HG03045 (cell line): ENCODE results near the gene CRISP3.
"Not testable (repeated sequence)": the region's sequence is repeated elsewhere in the genome, so short reads cannot be mapped to it uniquely, and the experiment has no call there.

Experiments used
- ATAC-seq: cut with Tn5 transposase; IDR thresholded peaks from one replicate; pipeline ENCODE4 v1.9.1; 2021; ENCODE audit warnings: mild to moderate bottlenecking, moderate library complexity; ENCODE audit not compliant: unreplicated experiment

The CRISP3 gene, protein sequence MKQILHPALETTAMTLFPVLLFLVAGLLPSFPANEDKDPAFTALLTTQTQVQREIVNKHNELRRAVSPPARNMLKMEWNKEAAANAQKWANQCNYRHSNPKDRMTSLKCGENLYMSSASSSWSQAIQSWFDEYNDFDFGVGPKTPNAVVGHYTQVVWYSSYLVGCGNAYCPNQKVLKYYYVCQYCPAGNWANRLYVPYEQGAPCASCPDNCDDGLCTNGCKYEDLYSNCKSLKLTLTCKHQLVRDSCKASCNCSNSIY

GRCh38 chr6:49744259-49744658, at the start of gene CRISP3:
CRISP3 (minus strand) TSS chr6:49744388; CDS start chr6:49744367, 21 bp downstream.
- no peak for ATAC-seq

GRCh38 chr6:49790341-49790740, 46.2 kb upstream of the CRISP3 start:
- no peak for ATAC-seq

DNA sequence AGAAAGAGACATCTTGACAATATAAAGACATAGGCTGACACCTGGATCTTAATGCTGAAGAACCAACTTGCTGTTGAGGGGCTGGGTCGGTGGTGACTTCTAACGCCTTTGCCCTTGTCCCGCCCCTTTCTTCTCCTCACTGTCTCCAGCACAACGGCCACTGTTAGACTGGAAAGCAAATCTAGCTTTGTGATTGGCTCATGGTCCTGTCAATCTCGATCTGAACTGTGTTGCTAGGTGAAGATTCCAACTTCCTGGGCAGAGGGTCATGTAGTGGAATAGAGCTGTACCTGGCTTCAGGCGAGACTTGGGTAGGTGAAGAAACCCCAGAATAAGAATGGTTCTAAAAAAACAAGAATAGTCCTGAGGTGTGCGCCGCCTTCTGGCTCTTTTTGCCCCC, 43.0 kb upstream of the CRISP3 start, which contains the start of gene PGK2:
PGK2 (minus strand) TSS at position 110 of the 400 bp plus-strand sequence; CDS start at position 12, 98 bp downstream.
- no peak for ATAC-seq

DNA sequence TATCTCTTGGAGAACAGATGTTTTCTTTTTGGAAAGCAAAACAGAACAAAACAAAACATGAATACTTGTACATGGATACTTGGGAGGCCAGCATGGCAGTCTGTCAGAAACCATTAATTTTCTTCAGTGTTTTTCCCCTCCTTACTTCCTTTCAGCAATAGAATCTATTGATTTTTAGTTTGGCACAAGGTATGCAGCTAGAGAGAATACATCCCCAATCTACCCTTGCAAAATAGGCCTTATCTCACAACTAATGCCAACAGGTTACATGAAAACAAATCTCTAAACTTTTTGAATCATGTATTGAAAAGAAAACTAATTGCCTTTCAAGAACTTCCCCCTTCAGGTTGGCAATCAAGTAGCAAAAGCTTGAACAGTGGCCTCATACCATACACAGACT, 40.1 kb upstream of the CRISP3 start:
- ATAC-seq = no peak

DNA sequence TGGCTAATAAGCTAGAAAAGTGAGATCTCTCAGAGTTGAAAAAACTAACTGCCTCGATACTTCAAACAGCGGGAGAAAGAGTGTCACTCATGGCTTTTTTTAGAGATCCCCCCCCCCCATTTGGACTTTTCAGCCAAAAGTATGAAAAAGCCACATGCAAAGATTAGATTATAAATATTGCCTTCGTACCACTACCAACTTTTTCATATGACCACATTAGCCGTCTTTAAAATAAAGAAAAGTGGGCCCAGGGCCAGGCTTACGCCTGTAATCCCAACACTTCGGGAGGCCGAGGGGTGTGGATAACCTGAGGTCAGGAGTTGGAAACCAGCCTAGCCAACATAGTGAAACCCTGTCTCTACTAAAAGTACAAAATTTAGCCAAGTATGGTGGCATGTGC, 38.5 kb upstream of the CRISP3 start:
- no peak for ATAC-seq

- ATAC-seq = no peak
Measured at GRCh38 chr6:49782293-49782692, 38.1 kb upstream of the CRISP3 start.

DNA sequence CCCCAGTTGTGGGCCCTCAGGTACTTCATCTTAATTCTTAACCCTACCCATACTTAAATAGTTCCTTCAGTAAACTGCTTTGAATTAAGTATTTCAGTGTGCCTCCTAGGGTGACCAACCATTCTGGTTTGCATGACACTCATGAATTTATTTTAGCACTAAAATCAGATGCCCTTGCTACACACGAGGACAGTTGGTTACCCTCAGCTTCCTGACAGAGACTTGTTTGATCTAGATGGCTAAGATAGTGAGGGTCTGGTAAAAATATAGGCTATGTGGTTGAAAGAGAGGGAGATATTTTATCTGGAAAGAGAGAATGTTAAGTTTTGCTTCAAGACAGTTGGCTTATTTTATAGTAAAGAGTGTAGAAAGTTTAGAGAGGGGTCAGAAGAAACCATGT, 32.3 kb upstream of the CRISP3 start:
- no peak for ATAC-seq

- ATAC-seq = no peak
Measured at GRCh38 chr6:49775043-49775442, 30.9 kb upstream of the CRISP3 start.

- no peak for ATAC-seq
Measured at GRCh38 chr6:49772285-49772684, 28.1 kb upstream of the CRISP3 start.

DNA sequence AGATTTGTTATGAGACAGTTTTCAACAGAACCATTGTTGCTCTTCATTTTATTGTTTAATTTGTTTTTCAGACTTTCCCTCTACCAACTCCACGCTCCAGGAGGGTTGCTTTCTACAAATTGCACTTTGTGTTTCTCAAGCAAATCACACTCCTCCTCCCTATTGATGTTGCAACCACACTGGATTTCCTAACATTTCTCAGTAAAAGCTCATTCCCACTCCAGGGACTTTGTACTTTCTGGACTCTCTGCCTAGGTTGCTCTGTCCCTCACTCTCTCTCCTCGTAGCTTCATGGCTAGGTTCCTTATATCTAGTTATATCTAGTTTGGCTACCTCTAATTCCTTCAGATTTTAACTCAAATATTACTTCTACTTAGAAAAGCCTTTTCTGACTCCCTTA, 22.6 kb upstream of the CRISP3 start:
- ATAC-seq = no peak

DNA sequence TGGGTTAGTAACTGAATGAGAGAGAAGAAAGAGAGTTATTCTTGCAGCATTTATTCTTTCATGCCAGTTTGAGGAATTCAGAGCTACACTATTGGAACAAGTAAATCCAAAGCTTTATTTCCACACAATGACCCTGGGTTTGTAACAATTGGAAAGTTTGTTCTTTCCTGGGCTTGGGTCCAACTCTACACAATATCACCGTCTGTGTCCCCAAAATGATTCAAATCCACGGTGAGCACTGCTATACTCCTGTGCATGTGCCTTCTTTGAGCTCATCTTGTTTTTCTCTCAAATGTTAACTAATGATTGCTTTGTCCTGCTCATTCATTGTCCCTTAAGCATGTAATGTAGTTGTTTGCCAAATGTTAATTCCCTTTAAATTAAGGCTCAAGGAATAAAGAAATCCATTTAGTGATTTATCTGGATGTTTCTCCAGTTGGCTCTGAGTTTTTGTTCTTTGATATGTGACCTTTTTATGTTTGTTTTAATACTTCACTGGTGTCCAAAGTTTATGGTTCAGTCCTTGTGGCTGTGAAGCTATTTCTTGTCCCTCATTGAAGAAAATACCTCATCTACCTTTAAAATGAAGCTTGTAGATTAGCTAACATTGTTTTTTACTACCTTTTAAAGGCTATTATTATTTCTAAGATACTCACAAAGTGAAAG, 20.5 kb upstream of the CRISP3 start:
- ATAC-seq = no peak

DNA sequence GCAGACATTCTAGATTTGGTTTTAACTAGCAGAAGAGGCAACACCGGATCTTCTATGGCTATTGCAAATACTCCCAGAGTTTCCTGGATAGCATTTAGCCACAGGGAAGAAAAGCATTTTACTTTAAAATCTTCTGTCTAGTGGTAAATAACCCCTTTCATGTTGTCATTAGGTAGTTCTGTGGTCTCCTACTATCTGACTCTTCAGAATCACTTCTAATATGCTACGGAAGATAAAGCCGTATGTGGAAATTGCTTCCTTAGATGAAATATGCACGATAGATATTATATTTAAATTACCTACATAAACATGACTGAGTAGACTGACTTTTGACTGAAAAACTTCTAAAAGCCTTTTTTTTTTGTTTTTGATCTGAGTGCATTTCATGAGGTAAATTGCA, 759 bp downstream of the CRISP3 start:
- ATAC-seq = no peak

DNA sequence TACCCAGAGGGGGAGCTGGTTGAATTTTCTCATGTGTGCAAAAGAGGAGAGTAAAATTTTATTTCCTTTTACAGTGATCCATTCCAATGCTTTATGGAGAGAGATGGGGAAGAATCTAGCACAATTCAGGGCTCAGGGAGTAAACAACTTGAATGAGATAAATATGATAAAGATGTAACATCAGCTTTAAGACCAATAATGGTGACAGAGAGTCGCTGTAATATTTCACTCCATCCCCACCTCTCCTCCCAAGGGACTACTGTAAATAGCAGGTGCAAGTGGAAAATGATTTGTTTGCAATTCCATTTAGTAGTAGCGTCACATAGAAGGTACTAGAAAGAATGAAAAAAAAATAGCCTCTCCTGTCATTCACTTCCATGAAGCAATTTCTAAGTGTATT, 4.8 kb downstream of the CRISP3 start:
- no peak for ATAC-seq

- no peak for ATAC-seq
Measured at GRCh38 chr6:49736017-49736508, 8.1 kb downstream of the CRISP3 start.

DNA sequence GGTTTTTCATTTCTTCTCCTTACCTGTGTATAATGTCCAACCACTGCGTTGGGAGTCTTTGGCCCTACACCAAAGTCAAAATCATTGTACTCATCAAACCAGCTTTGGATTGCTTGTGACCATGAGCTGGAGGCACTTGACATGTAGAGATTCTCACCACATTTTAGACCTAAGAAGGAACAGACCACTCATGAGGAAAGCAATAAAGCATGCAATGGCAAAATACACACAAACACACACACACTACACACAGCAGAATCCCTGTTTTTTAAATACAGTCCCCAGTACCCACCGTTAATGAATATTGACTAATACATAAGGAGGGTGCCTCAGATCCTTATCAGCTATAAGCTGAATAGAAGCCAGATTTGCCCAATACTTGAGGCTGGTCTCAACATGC, 10.5 kb downstream of the CRISP3 start:
- ATAC-seq = no peak

DNA sequence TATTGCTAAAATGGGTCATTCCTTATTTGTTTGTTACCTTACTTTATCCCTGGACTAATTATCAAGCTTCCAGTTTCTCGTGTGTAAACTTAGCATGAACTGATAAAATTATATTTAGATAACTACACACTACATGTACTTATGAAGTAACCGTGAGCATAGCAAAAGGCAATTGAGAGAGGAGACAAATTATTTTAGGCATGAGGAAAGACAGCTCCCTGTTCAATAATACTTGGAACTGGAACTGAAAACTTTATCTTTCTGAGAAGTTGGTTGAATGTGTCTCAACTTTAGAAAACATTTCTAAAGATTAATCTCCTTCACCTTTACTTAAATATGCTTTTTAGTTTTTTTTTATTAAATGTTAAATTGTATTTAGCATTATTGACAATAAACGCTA, 11.4 kb downstream of the CRISP3 start:
- ATAC-seq = no peak

DNA sequence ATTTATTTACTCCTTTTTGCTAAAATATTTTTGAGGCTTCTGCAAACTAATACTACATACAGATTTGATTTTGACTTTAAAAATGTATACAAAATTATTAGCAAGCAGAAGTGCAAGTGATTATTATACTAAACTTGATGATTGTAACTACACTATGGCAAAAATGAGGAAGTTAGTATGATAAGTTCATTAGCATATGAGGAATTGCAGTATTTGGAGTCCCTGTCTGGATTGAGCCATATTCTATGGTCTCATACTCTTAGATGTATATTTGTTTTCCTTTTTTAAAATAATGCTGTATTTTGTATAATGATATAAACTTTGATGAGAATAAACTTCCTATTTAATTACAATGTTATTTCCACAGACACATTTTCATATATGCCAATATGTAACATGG, 13.9 kb downstream of the CRISP3 start:
- ATAC-seq = no peak

DNA sequence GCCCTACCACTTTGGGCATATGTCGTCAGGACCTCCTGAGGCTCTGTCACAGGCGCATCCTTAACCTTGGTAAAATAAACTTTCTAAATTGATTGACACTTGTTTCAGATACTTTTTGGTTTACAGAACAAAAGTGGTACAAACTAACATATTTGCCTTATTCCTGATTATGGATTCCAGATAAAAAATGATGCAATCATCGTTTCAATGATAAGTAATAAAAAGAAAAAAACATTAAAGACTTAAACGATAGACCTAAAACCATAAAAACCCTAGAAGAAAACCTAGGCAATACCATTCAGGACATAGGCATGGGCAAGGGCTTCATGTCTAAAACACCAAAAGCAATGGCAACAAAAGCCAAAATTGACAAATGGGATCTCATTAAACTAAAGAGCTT, 20.3 kb downstream of the CRISP3 start:
- ATAC-seq = not testable (repeated sequence)

DNA sequence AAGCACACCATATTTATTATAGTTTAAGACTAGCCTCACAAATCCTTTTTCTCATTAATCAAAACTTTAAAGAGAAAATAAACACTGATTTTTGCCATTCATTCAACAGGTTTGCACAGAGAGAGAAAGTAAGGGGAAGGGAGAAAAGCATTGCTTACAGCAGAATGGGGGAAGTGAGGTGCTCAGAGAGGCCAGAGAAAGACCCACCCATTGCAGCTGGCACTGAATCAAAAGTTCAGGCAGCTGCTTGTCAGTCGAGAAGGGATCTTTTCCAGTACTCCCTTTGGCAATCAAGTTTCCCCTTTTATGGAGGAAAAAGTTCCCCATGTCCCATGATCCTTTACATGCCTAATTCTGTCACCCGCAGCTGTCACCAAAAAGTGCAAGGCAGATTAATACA, 22.9 kb downstream of the CRISP3 start:
- no peak for ATAC-seq

DNA sequence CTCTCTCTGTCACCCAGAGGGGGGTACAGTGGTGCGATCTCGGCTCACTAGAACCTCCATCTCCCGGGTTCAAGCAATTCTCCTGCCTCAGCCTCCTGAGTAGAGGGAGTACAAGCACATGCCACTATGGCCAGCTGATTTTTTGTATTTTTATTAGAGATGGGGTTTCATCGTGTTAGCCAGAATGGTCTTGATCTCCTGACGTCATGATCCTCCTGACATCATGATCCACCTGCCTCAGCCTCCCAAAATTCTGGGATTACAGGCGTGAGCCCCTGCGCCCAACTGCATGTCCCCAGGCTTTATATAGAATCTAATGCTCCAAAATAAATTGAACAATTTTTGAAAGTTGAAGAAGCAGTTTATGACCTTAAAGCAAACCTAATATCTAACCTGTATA, 23.8 kb downstream of the CRISP3 start:
- no peak for ATAC-seq

GRCh38 chr6:49713346-49713745, 30.8 kb downstream of the CRISP3 start, which contains the start of gene CRISP2:
CRISP2 (minus strand) TSS chr6:49713543; CDS start chr6:49709196, 4,347 bp downstream.
- no peak for ATAC-seq

GRCh38 chr6:49698478-49698877, 45.7 kb downstream of the CRISP3 start:
- ATAC-seq = no peak
